HEK293T (cell line): ENCODE measurements around the gene SPRTN.
A peak's percentile ranks its signal among the peaks of the same experiment; 100 is the strongest.

ENCODE experiments used
- CTCF ChIA-PET: fragments of 350-600 bp; formaldehyde crosslinking; extraction: SDS; loops from one replicate; lab custom pipeline; 2021; ENCODE audit warnings: antibody characterized with exemption, inconsistent platforms; lab: Yijun Ruan, JAX
- POLR2A ChIA-PET: fragments of 350-600 bp; formaldehyde crosslinking; extraction: SDS; loops from one replicate; lab custom pipeline; 2020; ENCODE audit warnings: antibody characterized with exemption, inconsistent platforms; lab: Yijun Ruan, JAX
- DNase-seq: peaks from one replicate; pipeline ENCODE4 v3.0.0; 2012; ENCODE audit warnings: mixed read lengths; ENCODE audit errors: extremely low spot score
- ARNT ChIP-seq: fragments of 450-650 bp; IDR thresholded peaks from 2 replicates; pipeline ENCODE4 v1.6.1; 2017; ENCODE audit warnings: mild to moderate bottlenecking
- BHLHE40 ChIP-seq: fragments of 450-650 bp; IDR thresholded peaks from 2 replicates; pipeline ENCODE4 v1.6.1; 2016; ENCODE audit warnings: mild to moderate bottlenecking, moderate library complexity, borderline replicate concordance
- CTBP1 ChIP-seq: fragments of 450-650 bp; IDR thresholded peaks from 2 replicates; pipeline ENCODE4 v1.6.1; 2016; ENCODE audit warnings: borderline replicate concordance
- ELF4 ChIP-seq: fragments of 450-650 bp; IDR thresholded peaks from 2 replicates; pipeline ENCODE4 v1.6.1; 2017; ENCODE audit warnings: antibody characterized with exemption
- FOXA1 ChIP-seq: fragments of 450-650 bp; IDR thresholded peaks from 2 replicates; pipeline ENCODE4 v1.6.1; 2016; ENCODE audit warnings: mild to moderate bottlenecking
- FOXK2 ChIP-seq: fragments of 450-650 bp; IDR thresholded peaks from 2 replicates; pipeline ENCODE4 v1.6.1; 2016; ENCODE audit warnings: mild to moderate bottlenecking
- FOXM1 ChIP-seq: fragments of 450-650 bp; IDR thresholded peaks from 2 replicates; pipeline ENCODE4 v1.6.1; 2017; ENCODE audit warnings: mild to moderate bottlenecking, borderline replicate concordance
- HDGF ChIP-seq: fragments of 450-650 bp; IDR thresholded peaks from 2 replicates; pipeline ENCODE4 v1.6.1; 2017; ENCODE audit warnings: antibody characterized with exemption, borderline replicate concordance
- L3MBTL2 ChIP-seq: fragments of 450-650 bp; conservative IDR thresholded peaks from 2 replicates; pipeline ENCODE4 v1.6.1; 2016; ENCODE audit warnings: mild to moderate bottlenecking
- LEF1 ChIP-seq: fragments of 450-650 bp; IDR thresholded peaks from 2 replicates; pipeline ENCODE4 v1.6.1; 2017; ENCODE audit warnings: mild to moderate bottlenecking, borderline replicate concordance
- NFRKB ChIP-seq: fragments of 450-650 bp; IDR thresholded peaks from 2 replicates; pipeline ENCODE4 v1.6.1; 2016; ENCODE audit warnings: mild to moderate bottlenecking, moderate library complexity
- SP1 ChIP-seq: fragments of 450-650 bp; IDR thresholded peaks from 2 replicates; pipeline ENCODE4 v1.6.1; 2017
- SUZ12 ChIP-seq: fragments of 450-650 bp; IDR thresholded peaks from 2 replicates; pipeline ENCODE4 v1.6.1; 2016; ENCODE audit warnings: mild to moderate bottlenecking
- TARDBP ChIP-seq: fragments of 450-650 bp; IDR thresholded peaks from 2 replicates; pipeline ENCODE4 v1.6.1; 2016
- ZNF384 ChIP-seq: fragments of 450-650 bp; IDR thresholded peaks from 2 replicates; pipeline ENCODE4 v1.6.1; 2016
- TF ChIP-seq, protein P1 (sequence below): fragments of 450-650 bp; IDR thresholded peaks from 2 replicates; pipeline ENCODE4 v1.6.1; 2016

The SPRTN gene

DNA sequence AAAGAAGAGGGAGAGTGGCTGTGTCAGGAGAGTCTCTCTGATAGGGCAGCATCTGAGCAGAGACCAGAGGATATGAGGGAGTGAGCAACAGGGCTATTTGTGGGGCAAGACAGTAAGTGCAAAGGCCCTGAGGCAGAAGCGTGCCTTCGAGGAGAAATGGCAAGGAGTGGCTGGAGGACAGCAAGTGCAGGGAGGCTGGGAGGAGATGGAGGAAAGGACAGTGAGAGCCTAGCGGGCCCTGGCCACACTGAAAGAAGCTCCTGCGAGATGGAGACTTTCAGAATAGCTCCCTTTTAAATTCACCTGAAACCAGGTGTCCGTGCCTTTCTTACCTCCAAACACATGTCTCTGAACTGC is 25.7 kb upstream of the SPRTN start:
- ChIA-PET CTCF (no interaction called here), POLR2A (interaction anchor here (0.5 kb wide), 1 partner anchor 382 kb away, joined by 4 read pairs; no protein-coding TSS in a partner anchor)
- no peak for DNase-seq
- TF ChIP-seq LEF1, result no peak
- TF ChIP-seq NFRKB, result no peak
- TF ChIP-seq FOXM1, result no peak
- TF ChIP-seq SP1, result no peak
- no peak for TF ChIP-seq TARDBP

DNA sequence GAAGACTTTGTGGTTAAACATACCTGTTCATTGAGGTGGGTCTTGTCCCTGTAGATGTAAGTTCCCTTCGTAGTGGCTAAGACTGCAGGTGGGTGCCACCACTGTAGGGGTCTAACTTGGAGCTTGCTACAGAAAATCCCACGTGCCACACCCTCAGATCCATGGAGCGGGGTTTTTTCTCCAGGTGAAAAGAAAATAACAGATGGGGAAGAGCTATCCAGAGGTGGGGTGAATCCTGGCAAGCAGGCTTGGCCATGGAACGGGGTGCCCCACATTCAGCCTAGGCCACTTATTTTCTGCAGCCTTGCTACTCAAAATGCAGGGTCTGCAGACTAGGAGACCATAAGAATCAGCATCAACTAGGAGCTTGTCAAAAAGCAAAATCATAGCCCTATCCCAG is 24.4 kb upstream of the SPRTN start:
- no peak for DNase-seq
- ChIA-PET CTCF (no interaction called here), POLR2A (no interaction called here)
- TF ChIP-seq TARDBP (no peak), ZNF384 (no peak), L3MBTL2 (no peak), ELF4 (no peak), LEF1 (no peak), SUZ12 (no peak), FOXM1 (no peak), ARNT (no peak), BHLHE40 (no peak), NFRKB (no peak), FOXK2 (no peak), FOXA1 (no peak), CTBP1 (no peak)
- TF ChIP-seq, protein P1, sequence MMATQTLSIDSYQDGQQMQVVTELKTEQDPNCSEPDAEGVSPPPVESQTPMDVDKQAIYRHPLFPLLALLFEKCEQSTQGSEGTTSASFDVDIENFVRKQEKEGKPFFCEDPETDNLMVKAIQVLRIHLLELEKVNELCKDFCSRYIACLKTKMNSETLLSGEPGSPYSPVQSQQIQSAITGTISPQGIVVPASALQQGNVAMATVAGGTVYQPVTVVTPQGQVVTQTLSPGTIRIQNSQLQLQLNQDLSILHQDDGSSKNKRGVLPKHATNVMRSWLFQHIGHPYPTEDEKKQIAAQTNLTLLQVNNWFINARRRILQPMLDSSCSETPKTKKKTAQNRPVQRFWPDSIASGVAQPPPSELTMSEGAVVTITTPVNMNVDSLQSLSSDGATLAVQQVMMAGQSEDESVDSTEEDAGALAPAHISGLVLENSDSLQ, result no peak

DNA sequence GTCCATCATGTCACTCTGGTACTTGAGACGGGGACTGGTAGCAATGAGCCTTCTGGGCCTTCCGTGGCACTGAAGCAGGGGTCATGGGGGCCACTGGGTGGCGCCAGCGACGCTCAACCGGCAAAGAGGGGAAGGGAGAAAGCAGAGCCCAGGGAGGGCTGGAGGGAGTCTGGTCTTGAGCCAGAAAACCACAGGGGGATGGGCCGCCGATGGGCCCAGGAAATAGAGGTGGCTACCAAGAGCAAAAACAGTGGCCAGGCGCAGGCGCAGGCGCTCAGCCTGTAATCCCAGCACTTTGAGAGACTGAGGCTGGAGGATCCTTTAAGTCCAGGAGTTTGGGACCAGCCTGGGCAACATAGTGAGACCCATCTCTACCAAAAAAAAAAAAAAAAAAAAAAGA is 22.2 kb upstream of the SPRTN start:
- TF ChIP-seq SUZ12, result no peak
- TF ChIP-seq HDGF, result no peak
- peak; percentile 93 for TF ChIP-seq ZNF384
- TF ChIP-seq NFRKB, result no peak
- 0 out of 2 replicates have a peak, but pooled peaks have one; percentile 6 for TF ChIP-seq ARNT
- TF ChIP-seq CTBP1, result no peak
- no peak for TF ChIP-seq ELF4
- TF ChIP-seq TARDBP, result no peak
- no peak for TF ChIP-seq SP1
- TF ChIP-seq FOXM1, result peak; percentile 71; the same call in 1 of the 2 replicates
- TF ChIP-seq BHLHE40, result no peak
- TF ChIP-seq FOXA1, result no peak
- DNase-seq, result peak; percentile 83
- ChIA-PET POLR2A (no interaction called here), CTCF (interaction anchor here (0.7 to 2.5 kb wide), 4 partner anchors 18 to 103 kb away, joined by 3 to 10 read pairs (median 6); partner anchors contain the start of genes EXOC8 and SPRTN)

DNA sequence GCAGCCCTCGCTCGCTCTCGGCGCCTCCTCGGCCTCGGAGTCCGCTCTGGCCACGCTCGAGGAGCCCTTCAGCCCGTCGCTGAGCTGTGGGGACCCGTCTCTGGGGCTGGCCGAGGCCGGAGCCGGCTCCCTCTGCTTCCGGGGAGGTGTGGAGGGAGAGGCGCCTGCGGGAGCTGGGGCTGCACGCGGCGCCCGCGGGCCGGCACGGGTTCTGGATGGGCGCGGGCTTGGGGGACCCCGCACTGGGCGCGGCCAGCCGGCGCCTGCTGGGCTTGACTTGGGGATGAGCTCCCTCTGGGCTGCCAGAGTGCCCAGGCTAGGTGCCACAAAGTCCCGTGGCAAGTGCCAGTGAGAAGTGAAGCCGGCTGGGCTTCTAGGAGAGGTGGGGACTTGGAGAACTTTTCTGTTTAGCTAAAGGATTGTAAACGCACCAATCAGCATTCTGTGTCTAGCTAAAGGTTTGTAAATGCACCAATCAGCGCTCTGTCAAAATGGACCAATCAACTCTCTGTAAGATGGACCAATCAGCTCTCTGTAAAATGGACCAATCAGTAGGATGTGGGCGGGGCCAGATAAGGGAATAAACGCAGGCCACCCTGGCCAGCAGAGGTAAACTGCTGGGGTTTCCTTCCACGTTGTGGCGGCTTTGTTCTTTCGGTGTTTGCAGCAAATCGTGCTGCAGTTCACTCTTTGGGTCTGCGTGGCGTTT is 20.6 kb upstream of the SPRTN start:
- DNase-seq, result no peak
- ChIA-PET POLR2A (interaction anchor here (1.9 kb wide), 1 partner anchor 21 kb away, joined by 5 read pairs; the partner anchor contains the start of genes EXOC8 and SPRTN), CTCF (interaction anchor here (1.2 kb wide), 1 partner anchor 20 kb away, joined by 3 read pairs; the partner anchor contains the start of gene EXOC8)
- no peak for TF ChIP-seq SP1
- TF ChIP-seq FOXA1, result no peak
- TF ChIP-seq, protein P1, result no peak
- no peak for TF ChIP-seq ARNT
- no peak for TF ChIP-seq L3MBTL2
- TF ChIP-seq SUZ12, result no peak
- TF ChIP-seq HDGF, result no peak
- TF ChIP-seq ELF4, result no peak
- no peak for TF ChIP-seq FOXK2
- TF ChIP-seq LEF1, result no peak
- no peak for TF ChIP-seq CTBP1
- TF ChIP-seq NFRKB, result no peak
- no peak for TF ChIP-seq BHLHE40
- TF ChIP-seq FOXM1, result no peak
- no peak for TF ChIP-seq ZNF384
- no peak for TF ChIP-seq TARDBP

DNA sequence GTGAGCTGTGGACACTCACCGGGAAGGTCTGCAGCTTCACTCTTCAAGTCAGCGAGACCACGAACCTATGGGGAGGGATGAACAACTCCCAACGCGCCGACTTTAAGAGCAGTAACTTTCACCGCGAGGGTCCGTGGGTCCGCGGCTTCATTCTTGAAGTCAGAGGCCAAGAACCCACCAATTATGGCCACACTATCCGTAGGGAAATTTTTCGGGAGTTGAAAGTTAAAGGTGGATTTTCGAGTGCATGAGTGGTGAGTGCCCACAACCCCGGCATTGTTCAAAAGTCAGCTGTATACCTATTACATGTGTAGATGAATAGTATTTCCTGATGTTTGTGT is 20.1 kb upstream of the SPRTN start:
- ChIA-PET POLR2A (interaction anchor here (1.9 kb wide), 1 partner anchor 20 kb away, joined by 5 read pairs; the partner anchor contains the start of genes EXOC8 and SPRTN), CTCF (interaction anchor here (1.2 kb wide), 1 partner anchor 20 kb away, joined by 3 read pairs; the partner anchor contains the start of gene EXOC8)
- TF ChIP-seq FOXA1 (no peak), FOXK2 (no peak), CTBP1 (no peak), SUZ12 (no peak), L3MBTL2 (no peak), LEF1 (no peak), HDGF (no peak), ELF4 (no peak), ARNT (no peak), TARDBP (no peak), FOXM1 (no peak), ZNF384 (no peak), SP1 (no peak), NFRKB (no peak), BHLHE40 (no peak)
- TF ChIP-seq, protein P1, result no peak
- DNase-seq, result no peak

DNA sequence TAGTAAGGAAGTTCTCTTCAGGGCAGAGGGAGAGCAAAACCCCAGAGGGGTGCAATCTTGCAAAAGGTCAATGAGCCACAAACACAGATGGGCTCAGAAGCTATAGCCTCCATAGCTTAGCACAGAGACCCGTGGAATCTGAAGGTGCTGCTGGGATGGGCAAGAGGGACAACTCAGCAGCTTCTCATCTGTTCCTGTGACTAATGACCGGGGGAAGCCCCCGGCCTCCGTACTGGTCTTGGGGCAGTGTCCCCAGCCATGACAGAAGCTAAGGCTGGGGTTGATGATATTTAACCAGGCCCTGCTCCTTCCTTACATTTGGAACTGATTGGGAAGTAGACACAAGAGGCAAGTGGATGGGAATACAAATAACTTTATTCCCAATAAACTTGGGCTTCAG is 19.5 kb upstream of the SPRTN start:
- CTCF ChIA-PET, result interaction anchor here (1.2 kb wide), 1 partner anchor 19 kb away, joined by 3 read pairs; the partner anchor contains the start of gene EXOC8
- POLR2A ChIA-PET, result no interaction called here
- DNase-seq, result no peak
- TF ChIP-seq, protein P1, result no peak
- no peak for TF ChIP-seq ZNF384
- TF ChIP-seq FOXK2, result no peak
- TF ChIP-seq TARDBP, result no peak
- TF ChIP-seq BHLHE40, result no peak
- no peak for TF ChIP-seq CTBP1
- no peak for TF ChIP-seq ELF4
- no peak for TF ChIP-seq FOXM1
- no peak for TF ChIP-seq SP1
- no peak for TF ChIP-seq ARNT
- TF ChIP-seq NFRKB, result no peak
- no peak for TF ChIP-seq L3MBTL2
- no peak for TF ChIP-seq SUZ12
- no peak for TF ChIP-seq FOXA1
- TF ChIP-seq LEF1, result no peak
- no peak for TF ChIP-seq HDGF
